GM21367 (cell line): ENCODE results near the gene CENPB.
A peak's percentile ranks its signal among the peaks of the same experiment; 100 is the strongest.

Experiments
- ATAC-seq: cut with Tn5 transposase; IDR thresholded peaks from one replicate; pipeline ENCODE4 v1.9.1; 2021; ENCODE audit not compliant: unreplicated experiment

The CENPB gene

GRCh38 chr20:3812259-3812681, 25.7 kb upstream of the CENPB start:
- ATAC-seq = no peak

GRCh38 chr20:3811467-3812258, 25.1 kb upstream of the CENPB start:
- ATAC-seq = no peak

GRCh38 chr20:3808544-3808943, 22.0 kb upstream of the CENPB start:
- no peak for ATAC-seq

GRCh38 chr20:3804781-3805180, 18.2 kb upstream of the CENPB start:
- no peak for ATAC-seq

- no peak for ATAC-seq
These were observed 17.8 kb upstream of the CENPB start for GRCh38 chr20:3804254-3804751.

GRCh38 chr20:3803854-3804253, 17.3 kb upstream of the CENPB start:
- ATAC-seq = no peak

- no peak for ATAC-seq
These were observed 16.7 kb upstream of the CENPB start for GRCh38 chr20:3803289-3803688.

- ATAC-seq = no peak
These were observed 16.1 kb upstream of the CENPB start for GRCh38 chr20:3802524-3803239.

- ATAC-seq = no peak
These were observed 15.3 kb upstream of the CENPB start for GRCh38 chr20:3801846-3802245.

- no peak for ATAC-seq
These were observed 14.8 kb upstream of the CENPB start for GRCh38 chr20:3801299-3801698.

- ATAC-seq = no peak
These were observed 14.3 kb upstream of the CENPB start for GRCh38 chr20:3800878-3801260.

- ATAC-seq = no peak
These were observed 13.8 kb upstream of the CENPB start for GRCh38 chr20:3800256-3800877.

GRCh38 chr20:3798908-3799248, 12.3 kb upstream of the CENPB start:
- no peak for ATAC-seq

GRCh38 chr20:3798373-3798768, 11.8 kb upstream of the CENPB start:
- ATAC-seq = no peak

GRCh38 chr20:3797592-3798372, 11.2 kb upstream of the CENPB start:
- no peak for ATAC-seq

GRCh38 chr20:3797226-3797545, 10.6 kb upstream of the CENPB start:
- no peak for ATAC-seq

- no peak for ATAC-seq
These were observed 10.1 kb upstream of the CENPB start for GRCh38 chr20:3796477-3797225.

- peak; percentile 43 for ATAC-seq
These were observed 9.2 kb upstream of the CENPB start, which contains the start of gene CDC25B for GRCh38 chr20:3795511-3796468. TSS of gene CDC25B (plus strand) at chr20:3796310. CDS start at chr20:3796532, 222 bp downstream.

GRCh38 chr20:3794701-3795420, 8.3 kb upstream of the CENPB start:
- no peak for ATAC-seq
